Measurements from ENCODE around the gene SYNE1.

The SYNE1 gene

DNA sequence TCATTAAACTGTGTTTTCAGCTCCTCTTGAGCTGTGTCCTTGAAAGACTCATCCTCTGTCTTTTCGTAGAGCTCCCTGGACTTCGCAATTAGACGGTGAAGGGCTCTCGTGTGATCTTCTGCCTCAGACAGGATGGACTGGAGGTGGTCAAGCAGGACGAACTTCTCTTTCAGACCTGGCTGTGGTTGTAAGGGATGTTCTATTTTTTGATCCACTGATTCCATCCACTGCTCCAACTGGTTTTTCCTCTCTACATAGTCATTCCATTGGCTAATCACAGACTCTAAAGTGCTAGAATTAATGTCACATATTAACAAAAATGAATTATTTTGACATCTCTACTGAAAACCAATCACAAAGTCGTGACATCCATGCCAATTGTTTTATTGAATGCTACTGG is 250.1 kb downstream of the SYNE1 start:
- Histone ChIP-seq H3K27ac (ENCODE audit: low read depth in 2 of 2, low read length in 2 of 2) (no peak overlapping the region), H3K9ac (ENCODE audit: low read depth in 1 of 2, low read length in 2 of 2) (no peak overlapping the region), H3K4me1 (ENCODE audit: control insufficient read depth in 2 of 2, insufficient read depth in 2 of 2, low read length in 2 of 2) (no peaks in the 10 kb centered on the region), H3K36me3 (ENCODE audit: control insufficient read depth in 2 of 2, insufficient read depth in 2 of 2, low read length in 2 of 2) (no peaks in the 10 kb centered on the region), H3K9me3 (ENCODE audit: control insufficient read depth in 2 of 2, low read length in 2 of 2) (no peaks in the 10 kb centered on the region), H3K4me3 (ENCODE audit: low read length in 2 of 2) (no peak overlapping the region), H3K27me3 (ENCODE audit: control insufficient read depth in 2 of 2, insufficient read depth in 2 of 2, low read length in 2 of 2) (no peaks in the 10 kb centered on the region)

DNA sequence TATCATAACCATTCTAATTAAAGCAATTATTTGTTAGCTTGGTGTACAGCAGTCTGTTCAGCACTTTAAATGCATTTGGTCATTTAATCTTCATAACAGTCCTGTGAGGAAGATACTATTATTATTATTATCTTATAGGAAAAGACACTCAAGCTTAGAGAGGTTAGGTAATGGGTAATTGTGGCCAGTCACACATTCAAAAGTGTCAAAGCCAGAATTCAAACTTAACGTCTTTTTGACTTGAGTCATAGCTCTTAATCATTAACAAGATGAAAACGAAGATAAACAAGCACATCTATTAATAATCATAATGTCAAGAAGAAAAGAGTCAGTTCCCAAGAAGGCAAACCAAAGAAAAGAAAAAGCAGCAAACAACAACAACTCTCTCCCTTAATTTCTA is 251.0 kb downstream of the SYNE1 start:
- H3K9ac ChIP-seq (ENCODE audit: low read depth in 1 of 2, low read length in 2 of 2) = no peak overlapping the region
- H3K4me1 ChIP-seq (ENCODE audit: control insufficient read depth in 2 of 2, insufficient read depth in 2 of 2, low read length in 2 of 2) = no peaks in the 10 kb centered on the region
- H3K36me3 ChIP-seq (ENCODE audit: control insufficient read depth in 2 of 2, insufficient read depth in 2 of 2, low read length in 2 of 2) = no peaks in the 10 kb centered on the region
- no peak overlapping the region for H3K4me3 ChIP-seq (ENCODE audit: low read length in 2 of 2)
- no peak overlapping the region for H3K27ac ChIP-seq (ENCODE audit: low read depth in 2 of 2, low read length in 2 of 2)
- H3K9me3 ChIP-seq (ENCODE audit: control insufficient read depth in 2 of 2, low read length in 2 of 2) = no peaks in the 10 kb centered on the region
- H3K27me3 ChIP-seq (ENCODE audit: control insufficient read depth in 2 of 2, insufficient read depth in 2 of 2, low read length in 2 of 2) = no peaks in the 10 kb centered on the region

GRCh38 chr6:152380993-152381898 is 255.9 kb downstream of the SYNE1 start:
- Histone ChIP-seq H3K27me3 (ENCODE audit: control insufficient read depth in 2 of 2, insufficient read depth in 2 of 2, low read length in 2 of 2) (no peaks in the 10 kb centered on the region), H3K9me3 (ENCODE audit: control insufficient read depth in 2 of 2, low read length in 2 of 2) (no peaks in the 10 kb centered on the region), H3K27ac (ENCODE audit: low read depth in 2 of 2, low read length in 2 of 2) (peak overlapping the region; percentile 64 to 84), H3K9ac (ENCODE audit: low read depth in 1 of 2, low read length in 2 of 2) (peak overlapping the region; percentile 29 to 46), H3K4me1 (ENCODE audit: control insufficient read depth in 2 of 2, insufficient read depth in 2 of 2, low read length in 2 of 2) (no peaks in the 10 kb centered on the region), H3K36me3 (ENCODE audit: control insufficient read depth in 2 of 2, insufficient read depth in 2 of 2, low read length in 2 of 2) (no peaks in the 10 kb centered on the region), H3K4me3 (ENCODE audit: low read length in 2 of 2) (peak overlapping the region; percentile 40 to 67)

- Histone ChIP-seq H3K9ac (ENCODE audit: low read depth in 1 of 2, low read length in 2 of 2) (peak overlapping the region; percentile 19 to 46), H3K4me3 (ENCODE audit: low read length in 2 of 2) (peak overlapping the region; percentile 24 to 67), H3K27ac (ENCODE audit: low read depth in 2 of 2, low read length in 2 of 2) (peak overlapping the region; percentile 64 to 84), H3K36me3 (ENCODE audit: control insufficient read depth in 2 of 2, insufficient read depth in 2 of 2, low read length in 2 of 2) (no peaks in the 10 kb centered on the region), H3K4me1 (ENCODE audit: control insufficient read depth in 2 of 2, insufficient read depth in 2 of 2, low read length in 2 of 2) (no peaks in the 10 kb centered on the region), H3K9me3 (ENCODE audit: control insufficient read depth in 2 of 2, low read length in 2 of 2) (no peaks in the 10 kb centered on the region), H3K27me3 (ENCODE audit: control insufficient read depth in 2 of 2, insufficient read depth in 2 of 2, low read length in 2 of 2) (no peaks in the 10 kb centered on the region)
These were observed 256.8 kb downstream of the SYNE1 start for GRCh38 chr6:152380351-152380767.

GRCh38 chr6:152379423-152379822 is 257.7 kb downstream of the SYNE1 start:
- Histone ChIP-seq H3K36me3 (ENCODE audit: control insufficient read depth in 2 of 2, insufficient read depth in 2 of 2, low read length in 2 of 2) (no peaks in the 10 kb centered on the region), H3K4me1 (ENCODE audit: control insufficient read depth in 2 of 2, insufficient read depth in 2 of 2, low read length in 2 of 2) (no peaks in the 10 kb centered on the region), H3K27ac (ENCODE audit: low read depth in 2 of 2, low read length in 2 of 2) (peak overlapping the region in 1 of 2 donors; percentile 84), H3K27me3 (ENCODE audit: control insufficient read depth in 2 of 2, insufficient read depth in 2 of 2, low read length in 2 of 2) (no peaks in the 10 kb centered on the region), H3K4me3 (ENCODE audit: low read length in 2 of 2) (peak overlapping the region in 1 of 2 donors; percentile 67), H3K9me3 (ENCODE audit: control insufficient read depth in 2 of 2, low read length in 2 of 2) (no peaks in the 10 kb centered on the region), H3K9ac (ENCODE audit: low read depth in 1 of 2, low read length in 2 of 2) (peak overlapping the region in 1 of 2 donors; percentile 29)

- H3K9ac ChIP-seq (ENCODE audit: low read depth in 1 of 2, low read length in 2 of 2) = no peak overlapping the region
- H3K36me3 ChIP-seq (ENCODE audit: control insufficient read depth in 2 of 2, insufficient read depth in 2 of 2, low read length in 2 of 2) = no peaks in the 10 kb centered on the region
- H3K9me3 ChIP-seq (ENCODE audit: control insufficient read depth in 2 of 2, low read length in 2 of 2) = no peaks in the 10 kb centered on the region
- H3K27ac ChIP-seq (ENCODE audit: low read depth in 2 of 2, low read length in 2 of 2) = no peak overlapping the region
- no peaks in the 10 kb centered on the region for H3K27me3 ChIP-seq (ENCODE audit: control insufficient read depth in 2 of 2, insufficient read depth in 2 of 2, low read length in 2 of 2)
- no peaks in the 10 kb centered on the region for H3K4me1 ChIP-seq (ENCODE audit: control insufficient read depth in 2 of 2, insufficient read depth in 2 of 2, low read length in 2 of 2)
- H3K4me3 ChIP-seq (ENCODE audit: low read length in 2 of 2) = no peak overlapping the region
These were observed 259.0 kb downstream of the SYNE1 start for GRCh38 chr6:152378169-152378568.

DNA sequence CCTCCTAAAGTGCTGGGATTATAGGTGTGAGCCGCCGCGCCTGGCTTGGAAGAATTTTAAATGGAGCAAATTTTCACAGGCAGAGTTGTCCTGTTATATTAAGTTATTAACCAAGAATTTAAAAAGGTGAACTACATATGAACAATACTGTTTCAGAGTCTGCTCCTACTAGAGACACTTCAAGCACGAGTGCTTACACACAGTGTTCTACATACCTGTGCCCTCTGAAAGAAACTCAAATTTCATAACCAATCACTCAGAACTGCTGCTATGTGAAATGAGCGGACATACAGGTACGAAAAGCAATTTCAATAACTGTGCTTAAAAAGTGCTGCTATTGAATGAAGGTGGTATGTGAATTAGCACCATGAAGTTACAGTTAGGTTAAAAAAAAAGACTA is 262.0 kb downstream of the SYNE1 start:
- H3K4me1 ChIP-seq (ENCODE audit: control insufficient read depth in 2 of 2, insufficient read depth in 2 of 2, low read length in 2 of 2) = no peaks in the 10 kb centered on the region
- no peaks in the 10 kb centered on the region for H3K9me3 ChIP-seq (ENCODE audit: control insufficient read depth in 2 of 2, low read length in 2 of 2)
- no peaks in the 10 kb centered on the region for H3K36me3 ChIP-seq (ENCODE audit: control insufficient read depth in 2 of 2, insufficient read depth in 2 of 2, low read length in 2 of 2)
- H3K9ac ChIP-seq (ENCODE audit: low read depth in 1 of 2, low read length in 2 of 2) = no peak overlapping the region
- H3K27ac ChIP-seq (ENCODE audit: low read depth in 2 of 2, low read length in 2 of 2) = no peak overlapping the region
- no peak overlapping the region for H3K4me3 ChIP-seq (ENCODE audit: low read length in 2 of 2)
- H3K27me3 ChIP-seq (ENCODE audit: control insufficient read depth in 2 of 2, insufficient read depth in 2 of 2, low read length in 2 of 2) = no peaks in the 10 kb centered on the region

DNA sequence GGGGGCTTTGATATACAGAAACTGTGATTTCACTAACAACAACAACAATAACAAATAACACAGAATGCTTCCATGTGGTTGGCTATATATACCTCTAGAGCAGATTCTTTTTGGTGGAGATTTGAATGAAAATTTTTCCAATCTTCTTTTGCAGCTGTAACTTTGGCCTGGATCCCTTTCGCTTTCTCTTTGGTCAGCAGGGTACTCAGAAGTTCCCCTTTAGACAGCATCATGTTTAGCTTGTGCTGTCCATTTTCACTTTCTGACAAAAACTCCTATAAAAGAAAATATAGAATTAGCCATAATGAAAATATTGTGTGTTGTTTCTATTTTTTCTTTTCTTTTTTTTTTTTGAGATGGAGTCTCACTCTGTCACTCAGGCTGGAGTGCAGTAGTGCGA is 264.2 kb downstream of the SYNE1 start:
- no peak overlapping the region for H3K4me3 ChIP-seq (ENCODE audit: low read length in 2 of 2)
- no peaks in the 10 kb centered on the region for H3K36me3 ChIP-seq (ENCODE audit: control insufficient read depth in 2 of 2, insufficient read depth in 2 of 2, low read length in 2 of 2)
- H3K4me1 ChIP-seq (ENCODE audit: control insufficient read depth in 2 of 2, insufficient read depth in 2 of 2, low read length in 2 of 2) = no peaks in the 10 kb centered on the region
- no peak overlapping the region for H3K9ac ChIP-seq (ENCODE audit: low read depth in 1 of 2, low read length in 2 of 2)
- no peak overlapping the region for H3K27ac ChIP-seq (ENCODE audit: low read depth in 2 of 2, low read length in 2 of 2)
- no peaks in the 10 kb centered on the region for H3K9me3 ChIP-seq (ENCODE audit: control insufficient read depth in 2 of 2, low read length in 2 of 2)
- no peaks in the 10 kb centered on the region for H3K27me3 ChIP-seq (ENCODE audit: control insufficient read depth in 2 of 2, insufficient read depth in 2 of 2, low read length in 2 of 2)

- no peaks in the 10 kb centered on the region for H3K9me3 ChIP-seq (ENCODE audit: control insufficient read depth in 2 of 2, low read length in 2 of 2)
- H3K27ac ChIP-seq (ENCODE audit: low read depth in 2 of 2, low read length in 2 of 2) = no peak overlapping the region
- H3K9ac ChIP-seq (ENCODE audit: low read depth in 1 of 2, low read length in 2 of 2) = no peak overlapping the region
- H3K4me3 ChIP-seq (ENCODE audit: low read length in 2 of 2) = no peak overlapping the region
- no peaks in the 10 kb centered on the region for H3K4me1 ChIP-seq (ENCODE audit: control insufficient read depth in 2 of 2, insufficient read depth in 2 of 2, low read length in 2 of 2)
- H3K27me3 ChIP-seq (ENCODE audit: control insufficient read depth in 2 of 2, insufficient read depth in 2 of 2, low read length in 2 of 2) = no peaks in the 10 kb centered on the region
- H3K36me3 ChIP-seq (ENCODE audit: control insufficient read depth in 2 of 2, insufficient read depth in 2 of 2, low read length in 2 of 2) = no peaks in the 10 kb centered on the region
These were observed 265.4 kb downstream of the SYNE1 start for GRCh38 chr6:152371775-152372174.

DNA sequence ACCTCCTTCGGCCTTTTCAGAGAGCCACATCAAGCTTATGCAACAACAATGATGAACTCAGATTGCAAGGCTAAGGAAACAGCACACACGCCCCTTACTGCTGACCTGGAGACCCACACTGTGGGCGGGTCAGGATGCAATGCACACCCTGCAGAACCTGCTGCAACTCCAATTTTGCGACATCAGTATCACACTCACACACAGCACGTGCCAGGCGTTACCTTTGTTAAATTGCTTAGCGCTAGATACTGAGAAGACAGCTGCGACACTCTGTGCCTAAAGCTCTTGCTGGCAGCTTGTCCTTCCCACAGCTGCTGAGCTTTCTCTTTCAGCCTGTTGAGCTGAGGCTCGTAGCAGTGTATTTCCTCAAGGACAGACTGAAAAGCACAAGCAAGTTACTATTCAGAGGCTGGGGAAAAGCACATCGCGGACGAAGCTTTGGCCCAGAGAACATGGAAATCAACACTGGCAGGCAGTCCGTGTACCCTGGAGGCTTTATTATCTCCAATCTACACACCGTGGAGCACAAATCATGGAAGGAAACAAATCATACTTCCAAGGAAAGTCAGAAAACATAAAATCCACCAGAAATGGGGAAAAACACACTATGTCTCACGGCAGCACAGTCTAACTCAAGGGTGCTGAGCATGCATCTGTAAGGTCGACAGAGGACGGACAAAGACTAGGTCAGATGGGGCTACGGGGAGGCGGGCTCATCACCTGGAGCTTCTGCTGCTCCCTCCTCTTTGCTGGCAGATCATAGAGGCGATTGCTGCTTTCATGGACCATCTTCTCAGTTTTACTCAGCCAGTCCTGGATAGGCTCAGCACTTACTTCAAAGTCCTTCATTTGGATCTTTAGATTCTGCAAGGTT is 268.2 kb downstream of the SYNE1 start:
- H3K27ac ChIP-seq (ENCODE audit: low read depth in 2 of 2, low read length in 2 of 2) = peak overlapping the region; percentile 17 to 44
- H3K9ac ChIP-seq (ENCODE audit: low read depth in 1 of 2, low read length in 2 of 2) = no peak overlapping the region
- H3K27me3 ChIP-seq (ENCODE audit: control insufficient read depth in 2 of 2, insufficient read depth in 2 of 2, low read length in 2 of 2) = no peaks in the 10 kb centered on the region
- H3K4me3 ChIP-seq (ENCODE audit: low read length in 2 of 2) = no peak overlapping the region
- no peaks in the 10 kb centered on the region for H3K36me3 ChIP-seq (ENCODE audit: control insufficient read depth in 2 of 2, insufficient read depth in 2 of 2, low read length in 2 of 2)
- H3K4me1 ChIP-seq (ENCODE audit: control insufficient read depth in 2 of 2, insufficient read depth in 2 of 2, low read length in 2 of 2) = no peaks in the 10 kb centered on the region
- H3K9me3 ChIP-seq (ENCODE audit: control insufficient read depth in 2 of 2, low read length in 2 of 2) = no peaks in the 10 kb centered on the region
